NCI-H446 treated with DMSO at 0.1 percent for 48 hours (cell line): ENCODE measurements around the gene RPP21.
"Not testable (repeated sequence)": the region's sequence is repeated elsewhere in the genome, so short reads cannot be mapped to it uniquely, and the experiment has no call there.

Experiments used
- DNase-seq: peaks from one replicate; lab custom pipeline; 2025; lab: John Stamatoyannopoulos, UW

Gene RPP21

DNA sequence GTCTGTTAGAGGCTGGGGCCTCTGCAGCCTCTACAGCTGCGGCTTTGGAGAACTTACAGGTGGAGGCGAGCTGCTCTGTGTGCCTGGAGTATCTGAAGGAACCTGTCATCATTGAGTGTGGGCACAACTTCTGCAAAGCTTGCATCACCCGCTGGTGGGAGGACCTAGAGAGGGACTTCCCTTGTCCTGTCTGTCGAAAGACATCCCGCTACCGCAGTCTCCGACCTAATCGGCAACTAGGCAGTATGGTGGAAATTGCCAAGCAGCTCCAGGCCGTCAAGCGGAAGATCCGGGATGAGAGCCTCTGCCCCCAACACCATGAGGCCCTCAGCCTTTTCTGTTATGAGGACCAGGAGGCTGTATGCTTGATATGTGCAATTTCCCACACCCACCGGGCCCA is 15.6 kb upstream of the RPP21 start:
- DNase-seq = no peak

DNA sequence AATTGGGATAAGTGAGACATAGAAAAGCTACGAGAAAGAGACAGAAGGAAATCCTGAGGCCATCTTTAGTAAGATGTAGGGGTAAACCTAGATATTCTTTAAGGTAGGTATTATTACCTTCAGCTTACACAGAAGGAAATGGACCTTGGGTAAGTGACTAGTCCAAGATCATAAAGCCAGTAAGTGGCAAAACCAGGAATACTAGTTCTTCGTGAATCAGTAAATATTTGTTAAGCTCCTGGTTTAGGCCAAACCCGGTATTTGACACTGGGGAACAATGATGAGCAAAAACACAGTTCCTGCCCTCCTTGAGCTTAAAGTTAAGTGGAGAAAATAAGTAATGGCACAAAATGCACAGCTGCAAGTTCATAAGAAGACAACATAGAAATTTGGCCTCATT is 13.0 kb upstream of the RPP21 start:
- DNase-seq = no peak

DNA sequence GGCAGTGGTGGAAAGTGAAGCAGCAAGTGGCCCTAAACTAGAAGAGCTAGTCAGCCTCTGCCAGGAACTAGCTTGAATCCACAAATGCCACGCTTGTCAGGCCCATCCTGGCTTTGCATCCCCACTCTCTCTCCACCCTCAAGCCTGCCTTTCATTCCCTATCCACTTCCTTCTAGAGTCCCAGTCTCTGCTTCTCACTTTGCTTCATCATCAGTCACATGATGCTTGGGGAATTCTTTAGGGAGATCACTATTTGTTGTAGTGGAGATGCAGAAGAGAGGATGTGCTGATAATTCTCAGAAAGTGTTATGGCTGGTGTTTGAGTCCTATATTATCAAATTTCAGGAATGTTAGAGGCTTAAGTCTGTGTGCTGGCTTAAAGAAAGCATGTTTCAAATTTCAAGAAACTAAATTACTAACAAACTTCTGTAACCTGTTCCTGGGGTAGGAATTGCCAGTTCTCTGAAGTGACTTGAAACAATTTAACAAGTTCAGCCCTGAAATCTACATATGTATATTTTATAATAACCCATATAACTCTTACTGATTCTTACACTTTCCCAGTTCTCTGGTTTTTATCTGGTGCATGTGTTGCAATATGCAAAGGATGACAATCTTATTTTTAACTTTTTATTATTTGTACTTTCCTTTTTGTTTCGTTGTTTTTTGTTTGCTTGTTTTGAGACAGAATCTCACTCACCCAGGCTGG is 10.7 kb upstream of the RPP21 start:
- no peak for DNase-seq

DNA sequence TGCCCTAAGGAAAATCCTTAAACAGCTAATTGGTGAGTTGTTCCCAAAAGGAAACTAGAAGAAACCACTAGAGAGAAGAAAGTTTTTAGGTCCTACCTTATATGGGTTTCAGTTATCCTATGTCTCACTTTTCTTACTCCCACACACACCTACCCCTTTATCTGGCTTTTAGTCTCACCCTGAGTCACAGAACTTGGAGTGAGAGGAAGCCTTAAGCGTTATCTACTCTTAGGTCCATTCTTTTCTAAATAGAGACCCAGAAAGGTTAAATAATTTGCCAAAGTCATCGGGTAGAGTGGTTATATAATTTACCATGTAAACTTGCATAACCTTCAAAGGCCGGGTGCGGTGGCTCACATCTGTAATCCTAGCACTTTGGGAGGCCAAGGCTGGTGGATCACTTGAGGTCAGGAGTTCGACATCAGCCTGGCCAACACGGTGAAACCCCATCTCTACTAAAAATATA is 4.3 kb upstream of the RPP21 start:
- DNase-seq = no peak

DNA sequence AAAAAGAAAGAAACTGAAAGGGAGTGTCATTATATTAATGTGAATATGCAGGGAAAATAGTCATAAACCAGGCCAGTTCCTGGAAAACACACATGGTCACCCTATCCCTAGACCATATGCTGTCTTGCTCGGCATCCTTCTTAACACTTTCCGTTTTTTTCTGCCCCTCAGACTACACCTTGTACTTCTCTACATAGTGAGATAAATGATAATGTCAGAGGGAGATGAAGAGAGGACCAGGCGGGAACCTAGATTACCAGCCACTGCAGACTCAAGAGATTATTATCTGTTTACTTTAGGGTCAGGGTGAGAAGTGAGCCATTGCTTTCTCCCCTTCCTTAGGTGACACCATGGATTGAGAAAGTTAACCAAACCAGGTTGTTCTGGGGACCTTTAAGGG is 3.7 kb upstream of the RPP21 start:
- DNase-seq = no peak

DNA sequence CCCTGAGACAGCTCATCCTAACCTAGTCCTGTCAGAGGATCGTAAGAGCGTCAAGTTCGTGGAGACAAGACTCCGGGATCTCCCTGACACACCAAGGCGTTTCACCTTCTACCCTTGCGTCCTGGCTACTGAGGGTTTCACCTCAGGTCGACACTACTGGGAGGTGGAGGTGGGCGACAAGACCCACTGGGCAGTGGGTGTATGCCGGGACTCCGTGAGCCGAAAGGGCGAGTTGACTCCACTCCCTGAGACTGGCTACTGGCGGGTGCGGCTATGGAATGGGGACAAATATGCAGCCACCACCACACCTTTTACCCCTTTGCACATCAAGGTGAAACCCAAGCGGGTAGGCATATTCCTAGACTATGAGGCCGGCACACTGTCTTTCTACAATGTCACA is 3.2 kb upstream of the RPP21 start:
- no peak for DNase-seq

DNA sequence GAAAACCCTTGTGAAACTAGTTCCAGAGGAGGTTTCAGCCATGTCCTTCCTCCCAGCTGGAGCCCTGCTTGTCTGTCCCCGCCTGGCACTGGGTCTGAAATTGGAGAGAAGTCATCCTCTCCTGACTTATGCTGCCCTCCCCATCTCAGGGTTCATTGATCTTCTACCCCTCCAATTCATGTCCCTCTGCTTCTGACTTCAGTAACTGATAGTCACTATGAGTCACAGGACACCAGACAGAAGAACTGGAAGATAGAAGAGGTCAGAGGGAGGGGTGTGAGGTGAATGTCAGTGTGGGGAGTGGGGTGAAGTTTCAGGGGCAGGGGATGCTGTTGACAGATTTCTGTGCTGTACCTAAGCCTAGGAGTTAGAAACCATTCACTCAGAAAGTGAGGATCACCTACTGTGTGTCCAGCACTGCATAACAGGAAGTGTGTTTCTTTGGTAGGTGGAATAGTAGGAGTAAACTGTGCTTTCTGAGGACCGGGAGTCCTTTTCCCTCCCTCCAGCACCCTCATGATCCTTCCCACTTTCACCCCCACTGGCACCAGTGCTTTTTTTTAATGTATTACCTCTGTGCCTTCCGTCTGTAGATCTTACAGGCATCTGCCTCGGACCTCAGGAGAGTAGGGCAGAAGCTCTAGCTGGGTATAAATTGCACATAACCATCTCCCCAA is 627 bp upstream of the RPP21 start:
- DNase-seq = no peak

DNA sequence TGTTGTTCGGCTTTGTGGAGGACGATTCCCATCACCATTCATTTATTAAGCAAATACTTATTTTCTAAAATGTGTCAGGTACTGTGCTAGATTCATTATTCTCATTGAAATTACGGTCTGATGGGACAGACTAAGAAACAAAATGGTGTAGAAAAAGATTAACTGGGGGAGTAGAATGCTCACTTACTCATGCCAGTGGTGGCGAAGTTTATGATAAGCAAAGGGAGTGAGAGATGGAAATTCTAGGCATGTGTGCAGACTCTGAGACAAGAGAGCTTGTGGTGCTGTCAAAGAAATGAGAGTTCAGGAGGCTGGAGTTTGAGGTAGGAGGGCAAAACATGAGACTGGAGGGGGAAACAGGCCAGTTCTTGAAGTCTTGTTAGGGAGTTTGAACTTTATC is 896 bp downstream of the RPP21 start:
- DNase-seq = no peak

DNA sequence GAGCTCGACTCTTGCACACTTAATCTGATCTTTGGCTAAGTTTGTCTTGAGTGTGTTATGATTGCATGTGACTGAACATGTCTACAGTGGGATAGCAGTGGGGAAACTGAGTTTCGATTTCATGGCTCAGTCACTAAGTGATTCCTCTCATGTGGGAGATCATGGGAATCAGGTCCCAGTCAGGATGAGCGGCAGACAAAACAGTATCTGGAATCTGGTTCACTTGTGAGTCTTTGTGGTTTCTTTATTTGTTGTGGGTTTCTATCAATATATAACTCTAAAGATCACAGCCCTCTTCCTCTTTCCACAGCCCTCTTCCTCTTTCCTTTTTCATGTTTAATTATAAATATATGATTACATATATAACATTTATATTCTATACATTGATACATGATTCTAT is 4.0 kb downstream of the RPP21 start:
- DNase-seq = no peak

DNA sequence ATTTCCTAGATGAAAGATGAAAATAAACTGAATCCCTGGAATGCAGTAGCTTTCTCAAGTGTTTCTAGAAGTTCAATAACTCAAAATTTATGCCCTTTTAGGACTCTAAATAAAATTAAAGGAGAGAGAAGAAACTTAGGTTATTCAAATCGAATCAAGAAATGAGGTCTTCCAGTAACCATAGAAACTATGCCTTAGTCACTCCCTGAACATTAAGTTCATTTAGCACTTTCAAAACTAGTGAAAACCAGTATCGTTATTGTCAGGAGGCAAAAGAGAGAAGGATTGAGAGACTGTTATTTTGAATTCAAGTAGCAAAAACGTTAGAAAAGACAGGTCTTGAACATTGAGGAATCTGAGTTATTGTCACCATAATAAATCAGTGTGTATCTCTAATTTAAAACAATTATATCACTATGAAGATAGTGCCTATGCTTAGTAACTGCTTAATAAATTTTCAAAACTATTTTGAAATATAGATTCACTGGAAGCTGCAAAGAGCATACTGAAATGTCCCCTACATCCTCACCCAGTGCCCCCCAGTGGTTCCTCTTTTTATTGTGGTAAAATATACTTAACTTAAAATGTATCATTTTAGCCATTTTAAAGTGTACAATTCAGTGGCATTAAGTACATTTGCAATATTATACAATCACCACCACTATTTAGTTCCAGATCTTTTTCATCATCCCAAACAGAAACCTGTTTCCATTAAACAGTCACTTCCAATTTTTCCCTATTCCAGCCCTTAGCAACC is 4.6 kb downstream of the RPP21 start:
- no peak for DNase-seq

DNA sequence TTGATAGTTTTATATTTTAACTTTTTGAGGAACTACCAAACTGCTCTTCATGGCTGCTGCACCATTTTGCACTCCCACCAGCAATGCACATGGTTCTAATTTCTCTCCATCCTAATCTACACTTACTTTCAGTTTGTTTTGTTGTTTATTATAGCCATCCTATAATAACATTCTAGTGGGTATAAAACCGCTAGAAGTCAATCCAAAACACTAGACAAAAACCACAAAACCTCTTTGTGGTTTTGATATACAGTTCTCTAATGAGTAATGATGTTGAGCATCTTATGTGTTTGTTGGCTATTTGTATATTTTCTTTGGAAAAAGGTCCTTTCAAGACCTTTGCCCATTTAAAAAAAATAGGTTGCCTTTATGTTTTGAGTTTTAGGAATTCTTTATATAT is 5.6 kb downstream of the RPP21 start:
- DNase-seq = no peak

DNA sequence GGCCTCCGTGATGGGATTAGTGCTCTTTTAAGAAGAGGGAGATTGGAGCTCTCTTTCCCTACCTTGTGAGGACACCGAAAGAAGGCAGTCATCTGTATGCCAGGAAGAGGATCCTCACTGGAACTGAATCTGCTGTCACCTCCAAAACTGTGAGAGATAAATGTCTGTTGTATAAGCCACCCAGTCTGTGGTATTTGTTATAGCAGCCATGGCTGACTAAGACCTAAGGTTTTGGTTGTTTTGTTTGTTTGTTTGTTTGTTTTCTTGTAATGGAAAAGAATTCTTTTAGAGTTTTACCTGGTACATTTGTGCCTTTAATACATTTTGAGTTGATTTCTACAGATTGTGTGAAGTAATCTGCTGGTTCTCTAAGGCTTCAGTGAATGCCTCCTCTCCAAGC is 7.6 kb downstream of the RPP21 start:
- no peak for DNase-seq

DNA sequence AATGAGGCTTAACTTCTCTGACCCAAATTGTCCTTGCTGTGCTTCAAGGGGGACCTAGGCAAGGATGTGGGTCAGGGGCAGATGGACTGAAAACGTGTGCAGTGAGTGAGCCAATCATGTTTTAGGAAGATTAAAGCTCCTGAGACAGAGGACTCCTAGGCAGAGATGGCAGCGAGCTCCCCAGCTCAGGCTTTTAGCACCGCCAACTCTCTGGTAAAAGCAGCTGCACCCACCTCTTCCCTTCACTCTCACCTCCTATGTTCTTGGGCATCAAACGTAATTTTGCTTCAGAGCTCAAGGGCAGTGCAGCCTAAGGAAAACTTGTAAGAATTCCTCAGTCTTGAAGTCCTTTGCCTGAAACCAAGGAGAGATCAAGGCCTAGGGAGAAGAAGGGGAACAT is 10.3 kb downstream of the RPP21 start:
- no peak for DNase-seq

DNA sequence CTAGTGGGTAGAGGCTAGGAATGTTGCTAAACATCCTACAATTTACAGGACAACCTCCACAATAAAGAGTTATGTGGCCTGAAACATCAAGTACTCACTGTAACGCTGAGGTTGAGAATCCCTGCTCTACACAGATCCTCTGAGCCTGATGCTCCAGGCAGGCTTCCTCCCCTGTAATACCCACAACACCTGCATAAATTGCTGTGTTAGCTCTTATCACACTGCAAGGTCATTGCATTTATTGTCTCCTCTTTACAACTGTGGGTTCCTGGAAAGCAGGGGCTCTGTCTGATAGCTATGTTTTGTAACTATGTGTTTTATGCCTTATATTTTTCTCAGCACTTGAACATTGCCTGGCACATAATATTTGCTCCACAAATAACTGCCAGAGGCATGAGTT is 11.6 kb downstream of the RPP21 start:
- no peak for DNase-seq

DNA sequence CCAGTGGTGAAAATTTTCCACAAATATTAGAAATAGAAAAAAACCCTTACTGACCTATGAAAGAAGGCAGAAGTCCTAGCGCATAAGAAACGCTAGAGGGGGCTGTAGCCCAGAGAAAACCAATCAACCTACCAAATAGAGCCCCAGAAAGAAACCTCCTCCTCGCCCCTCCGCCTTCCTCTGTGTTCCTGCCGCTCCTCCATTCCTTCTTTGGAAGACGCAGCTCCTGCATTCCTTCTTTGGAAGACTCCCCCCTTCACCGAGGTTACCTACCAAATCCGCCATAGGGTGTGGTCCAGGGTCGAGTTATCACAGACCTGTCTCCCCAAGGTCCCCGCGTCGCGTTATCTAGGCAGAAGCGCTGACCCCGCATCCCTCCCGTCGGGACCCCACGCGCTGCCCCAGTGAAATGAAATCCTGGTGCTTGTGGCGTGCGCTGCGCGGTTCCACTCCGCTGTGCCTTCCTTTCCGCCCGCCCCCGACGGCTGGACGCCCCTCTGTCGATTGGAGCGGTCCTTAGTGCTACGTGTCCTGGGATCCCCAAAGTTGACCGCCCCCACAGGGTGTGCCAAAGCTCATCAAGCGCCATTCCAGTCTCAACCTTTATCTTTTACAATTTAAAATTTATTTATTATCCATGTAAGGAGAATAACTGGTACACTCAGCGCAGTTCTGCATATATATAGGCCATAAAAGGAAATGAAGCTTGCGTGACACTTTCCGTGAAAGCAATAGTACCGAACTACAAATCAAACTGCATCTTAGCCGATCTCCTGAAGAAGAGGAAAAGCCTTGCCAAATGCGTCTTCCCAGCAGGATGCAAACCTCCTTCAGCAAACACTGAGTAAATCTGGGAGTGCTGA is 13.0 kb downstream of the RPP21 start:
- DNase-seq = peak; percentile 26

DNA sequence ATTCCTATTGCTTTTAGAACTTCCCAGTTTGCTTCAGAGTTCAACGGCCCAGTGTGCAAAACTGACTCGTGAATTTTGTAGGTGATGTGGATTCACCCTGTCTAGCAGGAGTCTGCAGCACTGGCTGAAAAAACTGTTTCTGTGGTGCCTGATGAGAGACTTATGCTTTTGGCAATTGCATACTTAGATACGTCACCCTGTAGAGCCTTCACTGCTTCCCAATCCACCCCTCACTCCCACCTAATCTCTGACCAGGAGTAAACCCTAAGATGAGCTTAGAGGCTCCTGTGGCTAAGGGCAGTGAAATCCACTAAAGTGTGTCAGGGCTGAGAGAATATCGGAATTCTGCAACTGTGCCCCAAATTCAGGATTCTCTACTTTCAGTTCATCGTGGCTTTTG is 14.3 kb downstream of the RPP21 start:
- no peak for DNase-seq

DNA sequence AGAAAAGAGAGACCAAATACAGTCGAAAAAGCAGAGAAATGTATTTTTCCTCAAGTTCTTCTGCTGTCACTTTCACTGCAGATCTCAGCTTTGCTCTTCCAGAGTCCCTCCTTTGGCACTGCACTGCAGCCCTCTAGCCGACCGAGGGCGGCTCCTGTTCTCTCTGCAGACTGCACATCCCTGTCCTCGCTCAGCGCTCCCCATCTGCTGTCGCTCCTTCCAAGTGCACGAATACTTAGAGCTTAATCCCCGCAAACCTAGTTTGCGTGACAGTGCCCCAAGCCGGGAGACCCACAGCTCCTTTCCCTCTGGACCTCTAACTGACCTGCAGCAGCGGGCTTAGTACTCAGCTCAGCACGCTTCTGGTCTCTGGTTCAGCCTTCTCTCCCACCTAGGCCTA is 15.2 kb downstream of the RPP21 start:
- no peak for DNase-seq

DNA sequence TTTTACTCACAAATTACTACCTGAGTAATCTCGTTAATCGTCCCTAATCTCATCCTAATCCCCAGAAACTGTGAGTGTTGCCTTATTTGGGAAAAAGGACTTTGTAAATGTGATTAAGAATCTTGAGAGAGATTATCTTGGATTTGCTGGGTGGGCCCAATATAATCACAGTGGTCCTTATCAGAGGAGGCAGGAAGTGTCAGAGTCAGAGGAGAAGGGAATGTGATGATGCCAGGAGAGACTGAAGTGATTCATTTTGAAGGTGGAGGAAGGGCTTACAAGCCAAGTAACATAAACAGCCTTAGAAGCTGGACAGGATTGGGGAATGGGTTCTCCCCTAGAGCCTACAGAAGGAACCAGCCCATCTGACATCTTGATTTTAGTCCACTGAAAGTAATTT is 16.7 kb downstream of the RPP21 start:
- no peak for DNase-seq

DNA sequence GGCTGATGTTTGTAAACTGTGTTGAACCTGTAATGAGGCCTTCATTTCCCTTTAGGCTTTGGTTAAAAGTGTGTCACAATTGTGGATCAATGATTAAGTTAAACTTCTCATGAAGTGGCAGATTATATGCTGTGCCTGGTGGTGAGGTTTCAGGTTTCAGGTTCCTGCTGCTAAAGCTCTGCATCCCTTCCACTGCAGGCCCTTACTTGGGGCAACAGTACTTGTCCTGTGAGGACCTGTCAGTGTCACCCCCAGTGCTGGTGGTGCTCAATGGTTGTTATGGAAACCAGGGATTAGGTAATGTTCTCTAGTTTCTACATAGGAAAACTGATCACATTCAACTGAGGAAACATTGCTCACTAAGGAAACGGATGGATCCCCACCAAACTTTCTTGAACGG is 18.5 kb downstream of the RPP21 start:
- no peak for DNase-seq

DNA sequence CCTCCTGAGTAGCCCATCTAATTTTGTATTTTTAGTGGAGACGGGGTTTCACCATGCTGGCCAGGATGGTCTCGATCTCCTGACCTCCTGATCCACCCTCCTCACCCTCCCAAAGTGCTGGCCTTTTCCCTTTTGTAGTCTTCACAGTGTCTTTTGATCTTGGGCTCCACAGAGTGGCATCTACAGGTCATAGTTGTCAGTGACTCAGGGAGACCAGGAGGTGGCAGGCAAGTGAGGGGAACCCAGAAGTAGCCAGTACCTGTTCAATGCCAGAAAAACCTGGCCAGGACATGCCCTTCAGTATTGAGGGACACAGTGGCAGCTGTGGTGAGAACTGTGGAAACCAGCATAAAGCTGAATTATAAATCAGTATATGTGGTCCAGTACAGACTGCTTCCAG is 19.6 kb downstream of the RPP21 start:
- no peak for DNase-seq

DNA sequence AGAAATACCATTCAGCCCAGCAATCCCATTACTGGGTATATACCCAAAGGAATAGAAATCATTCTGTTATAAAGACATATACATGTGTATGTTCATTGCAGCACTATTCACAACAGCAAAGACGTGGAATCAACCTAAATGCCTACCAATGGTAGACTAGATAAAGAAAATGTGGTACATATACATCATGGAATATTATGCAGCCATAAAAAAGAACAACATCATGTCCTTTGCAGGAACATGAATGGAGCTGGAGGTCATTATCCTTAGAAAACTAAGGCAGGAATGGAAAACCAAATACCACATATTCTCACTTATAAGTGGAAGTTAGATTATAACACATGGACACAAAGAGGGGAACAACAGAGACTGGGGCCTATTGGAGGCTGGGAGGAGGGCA is 24.3 kb downstream of the RPP21 start:
- DNase-seq = not testable (repeated sequence)

DNA sequence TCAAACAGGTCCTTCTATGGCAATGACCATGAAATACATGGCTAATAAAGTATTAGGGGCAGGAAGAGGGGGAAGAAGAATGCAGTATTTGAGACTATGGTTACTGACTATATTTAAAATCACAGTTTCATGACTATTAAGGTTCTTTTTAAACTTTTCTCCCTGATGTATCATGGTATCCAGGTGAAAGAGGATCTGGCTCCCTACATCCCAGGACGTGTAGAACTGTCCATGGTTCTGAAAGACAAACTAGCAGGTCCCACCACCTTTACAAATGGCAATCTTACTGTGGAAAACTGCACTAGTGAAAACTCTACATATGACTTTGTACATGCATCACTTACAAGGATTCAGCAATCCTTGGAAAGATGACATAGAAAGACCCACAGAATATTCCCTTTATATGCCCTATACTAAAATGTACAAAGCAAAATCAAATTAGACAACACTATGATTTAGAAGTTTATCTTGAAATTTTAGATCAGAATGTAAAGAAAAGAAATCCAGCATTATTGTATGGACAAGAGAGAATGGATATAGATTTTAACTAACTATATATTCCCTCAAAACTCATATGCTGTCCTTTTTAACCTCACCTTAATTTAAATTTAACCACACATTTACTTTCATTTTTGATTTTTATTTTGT is 33.5 kb downstream of the RPP21 start:
- DNase-seq = no peak
